Memory B cell (primary cell): ENCODE results near the gene SYNGR4.
A peak's percentile ranks its signal among the peaks of the same experiment; 100 is the strongest.

Experiments used
- ATAC-seq: fragments of 150-1000 bp; cut with Tn5 transposase; 2 replicates; pipeline ENCODE4 v1.10.0; 2021; ENCODE audit warnings: low read depth, mild to moderate bottlenecking, moderate library complexity
- DNase-seq, 2 donors: peaks; one replicate each; pipeline ENCODE4 v3.0.0; 2022; ENCODE audit warnings: low spot score in 2 of 2
- H3K27ac Mint-ChIP-seq: one replicate; pipeline ENCODE4 v1.8.0; 2022; ENCODE audit warnings: mild to moderate bottlenecking, moderate library complexity, mixed read lengths
- H3K27me3 Mint-ChIP-seq: one replicate; pipeline ENCODE4 v1.8.0; 2022; ENCODE audit warnings: mixed read lengths
- H3K36me3 Mint-ChIP-seq: one replicate; pipeline ENCODE4 v1.8.0; 2022; ENCODE audit warnings: mild to moderate bottlenecking, mixed read lengths
- H3K4me1 Mint-ChIP-seq: one replicate; pipeline ENCODE4 v1.8.0; 2022; ENCODE audit warnings: mixed read lengths
- H3K4me3 Mint-ChIP-seq: one replicate; pipeline ENCODE4 v1.8.0; 2022; ENCODE audit warnings: mild to moderate bottlenecking, moderate library complexity, mixed read lengths
- H3K9me3 Mint-ChIP-seq: one replicate; pipeline ENCODE4 v1.8.0; 2022; ENCODE audit warnings: mixed read lengths

SYNGR4 gene

DNA sequence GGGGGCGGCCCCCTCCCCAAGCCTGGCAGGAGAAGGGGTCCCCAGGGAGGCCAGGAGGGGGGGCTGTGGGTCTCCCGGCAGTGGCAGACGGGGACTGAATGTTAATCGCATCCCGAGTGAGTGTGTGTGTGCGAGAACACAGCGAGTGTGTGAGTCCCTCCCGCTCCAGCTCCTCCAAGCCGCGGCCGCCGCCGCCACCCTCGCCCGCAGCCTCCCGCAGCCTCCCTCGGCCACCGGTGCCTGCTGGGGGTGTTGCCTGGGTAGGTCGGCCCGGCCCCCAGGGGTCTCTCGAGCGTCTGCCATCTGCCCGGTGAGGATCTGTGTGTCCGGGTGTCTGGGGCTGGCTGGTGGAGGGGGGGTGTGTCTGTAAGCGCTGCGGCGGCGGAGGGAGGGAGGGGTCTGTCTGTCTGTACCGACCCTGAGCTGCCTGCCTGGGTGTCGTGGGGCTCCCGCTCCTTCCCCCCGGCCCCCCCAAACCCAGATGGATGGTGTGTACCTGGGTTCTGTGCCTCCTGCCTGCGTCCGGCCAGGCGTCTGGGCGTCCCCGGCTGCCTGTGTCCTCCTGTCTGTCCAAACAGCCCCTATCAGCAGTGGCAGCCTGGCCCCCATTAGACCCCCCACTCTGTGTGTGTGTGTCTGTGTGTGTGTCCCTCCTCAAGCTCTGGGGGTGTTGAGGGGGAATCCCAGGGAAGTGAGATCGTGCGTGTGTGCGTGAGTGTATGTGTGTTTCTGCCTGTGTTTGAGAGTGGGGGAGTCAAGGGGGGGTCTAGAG lies 29.6 kb downstream of the SYNGR4 start, which contains the start of gene GRIN2D:
Gene GRIN2D (plus strand): TSS at position 110 of the 772 bp plus-strand sequence. CDS start 4,725 bp downstream, outside the sequence.
- Mint-ChIP-seq H3K36me3 (peaks cover 9% of the 10 kb centered on the region), H3K9me3 (no peaks in the 10 kb centered on the region), H3K4me3 (peak within 1 kb of the TSS; percentile 99), H3K27me3 (peaks cover 32% of the 10 kb centered on the region), H3K27ac (peak within 1 kb of the TSS; percentile 22), H3K4me1 (peaks cover 48% of the 10 kb centered on the region)
- DNase-seq, result peak in 1 of 2 donors; percentile 44
- no peak for ATAC-seq

DNA sequence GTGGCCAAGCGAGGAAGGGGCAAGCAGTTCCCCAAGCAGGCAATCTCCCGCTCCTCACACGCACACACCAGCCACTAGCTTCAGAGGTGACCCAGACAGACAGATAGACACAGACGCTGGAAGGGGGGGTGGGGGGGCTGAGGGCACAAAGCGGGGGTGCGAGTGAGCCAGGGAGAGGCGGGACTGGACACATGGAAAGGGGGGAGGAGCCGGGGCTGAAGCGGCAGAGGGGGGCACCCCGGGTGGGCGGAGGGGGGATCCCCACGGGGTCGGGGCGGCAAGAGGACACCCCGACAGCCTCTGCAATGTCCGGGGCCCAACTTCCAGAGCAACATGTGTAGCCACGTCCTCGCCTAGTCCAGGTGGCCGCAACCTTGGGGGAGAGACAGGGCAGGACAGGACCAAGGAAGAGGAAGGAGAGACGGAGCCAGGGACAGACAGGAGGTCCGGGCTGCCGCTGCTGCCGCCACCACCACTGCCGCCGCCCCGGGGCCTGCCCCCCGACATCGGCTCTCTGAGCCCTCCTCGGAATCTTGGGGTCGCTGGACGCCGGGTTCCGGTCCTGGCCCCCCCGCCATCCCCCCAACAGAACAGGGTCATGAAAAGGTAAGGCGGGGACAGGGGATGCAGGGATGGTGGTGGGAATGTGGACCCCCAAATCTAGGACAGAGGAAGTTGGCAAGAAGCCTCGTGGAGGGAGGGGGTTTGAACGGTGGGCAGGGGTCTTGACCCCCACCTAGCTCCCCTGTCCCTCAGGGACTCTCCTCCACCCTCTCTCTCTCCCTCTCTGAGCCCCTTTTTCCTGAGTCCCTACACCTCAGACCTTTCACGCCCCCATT lies 30.4 kb downstream of the SYNGR4 start:
- Mint-ChIP-seq H3K9me3 (peaks cover 2% of the 10 kb centered on the region), H3K4me3 (peak overlapping the region; percentile 62), H3K27me3 (peaks cover 32% of the 10 kb centered on the region), H3K36me3 (peaks cover 8% of the 10 kb centered on the region), H3K27ac (peak overlapping the region; percentile 22), H3K4me1 (peaks cover 53% of the 10 kb centered on the region)
- no peak for ATAC-seq
- no peak for DNase-seq

DNA sequence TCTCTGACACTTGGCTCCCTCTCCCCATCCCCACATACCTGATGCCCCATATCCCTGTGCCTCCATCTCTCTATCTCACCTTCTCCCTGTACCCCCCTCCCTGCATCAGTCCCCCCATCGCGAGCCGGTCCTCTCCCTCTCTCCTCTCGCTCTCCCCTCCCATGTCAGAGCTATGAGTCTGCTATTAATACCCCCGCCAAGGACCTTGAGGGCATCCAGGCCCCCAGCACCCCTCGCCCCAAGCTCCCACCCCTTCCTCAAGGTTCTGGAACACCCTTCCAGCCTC lies 30.9 kb downstream of the SYNGR4 start:
- Mint-ChIP-seq H3K4me1 (peaks cover 56% of the 10 kb centered on the region), H3K4me3 (peak overlapping the region; percentile 30), H3K9me3 (peaks cover 3% of the 10 kb centered on the region), H3K27ac (no peak overlapping the region), H3K27me3 (peaks cover 32% of the 10 kb centered on the region), H3K36me3 (peaks cover 8% of the 10 kb centered on the region)
- ATAC-seq, result no peak
- no peak for DNase-seq

DNA sequence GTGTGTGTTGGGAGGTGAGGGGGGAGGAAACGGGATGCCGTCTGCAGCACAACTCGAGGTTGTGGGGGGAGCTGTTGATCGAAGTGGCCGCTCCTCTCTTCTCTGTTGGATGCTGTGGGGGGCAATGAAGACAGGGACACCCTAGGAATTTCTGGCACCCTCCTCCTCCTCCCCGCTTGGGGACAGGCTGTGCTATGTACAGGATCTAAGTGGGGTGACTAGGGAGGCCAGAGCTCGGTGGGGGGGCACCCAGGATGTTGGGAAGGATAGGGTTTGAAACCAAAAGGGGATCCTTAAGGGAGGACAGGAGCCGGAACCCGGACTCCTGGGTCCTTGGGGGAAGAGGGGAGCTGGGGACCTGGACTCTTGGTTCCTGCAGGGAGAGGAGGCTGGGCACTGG lies 31.3 kb downstream of the SYNGR4 start:
- H3K36me3 Mint-ChIP-seq, result peaks cover 8% of the 10 kb centered on the region
- H3K27me3 Mint-ChIP-seq, result peaks cover 32% of the 10 kb centered on the region
- peak overlapping the region; percentile 30 for H3K4me3 Mint-ChIP-seq
- no peak for DNase-seq
- H3K4me1 Mint-ChIP-seq, result peaks cover 54% of the 10 kb centered on the region
- peaks cover 3% of the 10 kb centered on the region for H3K9me3 Mint-ChIP-seq
- ATAC-seq, result no peak
- H3K27ac Mint-ChIP-seq, result no peak overlapping the region

DNA sequence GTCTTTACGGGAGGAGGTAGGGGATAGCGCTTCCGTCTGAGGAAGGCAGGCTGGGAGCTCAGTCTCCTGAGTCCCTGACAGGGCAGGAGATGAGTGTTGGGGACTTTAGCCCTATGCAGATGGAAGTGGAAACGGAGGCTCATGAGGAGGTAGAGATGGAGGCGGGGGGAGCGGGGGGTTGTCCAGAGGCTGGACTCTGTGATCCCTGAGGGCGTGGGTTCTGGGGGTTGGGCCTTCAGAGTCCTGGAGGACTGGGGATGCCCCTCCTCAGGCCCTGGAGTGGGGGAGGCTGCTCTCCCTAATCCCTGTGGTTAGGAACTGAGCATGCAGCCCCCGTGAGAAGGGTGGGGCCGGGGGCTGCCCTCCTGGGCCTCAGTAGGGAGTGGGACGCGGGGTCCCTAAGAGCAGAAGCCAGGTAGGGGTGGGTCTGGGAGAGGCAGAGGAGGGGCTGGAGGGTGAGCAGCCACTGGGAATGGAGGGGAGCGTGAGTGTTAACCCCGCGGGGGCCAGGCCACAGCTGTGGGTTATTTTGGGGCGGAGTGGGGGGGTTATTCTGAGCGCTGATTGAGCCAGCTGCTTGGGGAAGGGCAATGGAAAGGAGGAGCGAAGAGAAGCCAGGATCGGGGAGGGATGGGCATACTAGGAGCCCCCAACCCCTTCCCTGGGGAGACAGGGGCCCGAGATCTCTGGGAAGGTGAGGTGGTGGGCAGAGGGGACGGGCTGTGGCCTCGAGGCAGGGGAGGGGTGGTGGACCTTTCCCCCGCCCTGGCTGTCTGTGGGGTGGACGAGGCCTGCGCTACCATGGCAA lies 32.1 kb downstream of the SYNGR4 start:
- Mint-ChIP-seq H3K9me3 (peaks cover 3% of the 10 kb centered on the region), H3K4me1 (peaks cover 51% of the 10 kb centered on the region), H3K36me3 (peaks cover 8% of the 10 kb centered on the region), H3K27ac (no peak overlapping the region), H3K4me3 (no peak overlapping the region), H3K27me3 (peaks cover 32% of the 10 kb centered on the region)
- ATAC-seq, result no peak
- no peak for DNase-seq

DNA sequence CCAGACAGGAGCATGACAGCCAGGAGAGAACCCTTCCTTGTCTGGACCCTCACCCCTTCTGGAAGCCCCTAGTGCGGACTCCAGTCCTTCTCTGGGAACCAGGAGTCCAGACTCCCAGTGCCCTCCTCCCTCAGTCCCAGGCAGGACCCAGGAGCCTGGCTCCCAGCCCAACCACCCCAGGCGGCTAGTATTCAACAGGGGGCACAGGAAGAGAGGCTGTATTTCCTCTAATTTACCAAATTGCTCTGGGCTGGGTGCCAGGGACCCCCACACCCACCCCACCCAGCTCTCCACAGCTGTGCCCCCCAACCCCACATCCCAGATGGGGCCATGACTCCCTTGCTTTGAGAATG lies 32.6 kb downstream of the SYNGR4 start:
- ATAC-seq, result no peak
- peaks cover 8% of the 10 kb centered on the region for H3K36me3 Mint-ChIP-seq
- peaks cover 32% of the 10 kb centered on the region for H3K27me3 Mint-ChIP-seq
- no peak overlapping the region for H3K27ac Mint-ChIP-seq
- H3K9me3 Mint-ChIP-seq, result peaks cover 3% of the 10 kb centered on the region
- H3K4me3 Mint-ChIP-seq, result no peak overlapping the region
- DNase-seq, result no peak
- peaks cover 48% of the 10 kb centered on the region for H3K4me1 Mint-ChIP-seq

DNA sequence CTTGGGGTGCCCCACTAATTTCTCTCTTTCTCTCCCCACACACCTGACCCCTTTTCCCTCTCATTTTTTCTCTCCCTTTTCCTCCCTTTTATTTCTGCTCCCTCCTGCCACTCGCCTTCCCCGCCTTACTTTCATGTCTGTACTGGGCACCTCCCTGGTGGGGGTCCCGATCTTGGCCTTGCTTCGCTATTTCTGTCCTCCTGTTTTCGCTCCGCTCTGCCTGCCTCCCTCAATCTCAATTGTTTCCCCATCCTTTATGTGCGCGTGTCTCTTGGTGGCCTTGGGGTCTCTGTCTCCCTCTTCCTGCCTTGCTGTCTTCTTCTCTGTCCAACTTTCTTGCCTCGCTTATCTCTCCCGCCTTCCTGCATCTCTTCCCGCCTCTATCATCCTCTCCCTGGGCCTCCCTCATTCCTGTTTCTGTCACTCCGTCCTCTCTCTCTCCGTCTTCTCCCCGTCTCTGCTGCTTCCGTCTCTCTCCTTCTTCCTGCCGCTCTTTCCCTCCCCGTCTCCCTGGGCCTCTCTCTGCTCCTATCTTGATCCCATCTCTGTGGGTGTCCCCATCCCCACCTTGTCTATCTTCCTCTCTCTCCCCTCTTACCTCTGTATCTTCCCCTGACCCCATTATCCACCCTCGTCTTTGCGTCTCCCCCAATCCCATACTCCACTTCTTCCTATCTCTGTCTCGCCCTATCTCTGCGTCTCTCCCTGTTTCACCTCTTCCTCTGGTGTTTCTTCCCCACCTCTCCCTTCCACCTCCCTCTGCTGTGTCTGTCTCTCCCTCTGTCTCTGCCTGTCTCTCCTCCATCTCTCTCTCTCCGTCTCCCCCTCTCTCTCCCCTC lies 33.3 kb downstream of the SYNGR4 start:
- DNase-seq (no peak), ATAC-seq (no peak)
- Mint-ChIP-seq H3K4me1 (peaks cover 45% of the 10 kb centered on the region), H3K9me3 (peaks cover 3% of the 10 kb centered on the region), H3K36me3 (peaks cover 8% of the 10 kb centered on the region), H3K27ac (peak overlapping the region; percentile 64), H3K4me3 (peak overlapping the region; percentile 87), H3K27me3 (peaks cover 32% of the 10 kb centered on the region)

DNA sequence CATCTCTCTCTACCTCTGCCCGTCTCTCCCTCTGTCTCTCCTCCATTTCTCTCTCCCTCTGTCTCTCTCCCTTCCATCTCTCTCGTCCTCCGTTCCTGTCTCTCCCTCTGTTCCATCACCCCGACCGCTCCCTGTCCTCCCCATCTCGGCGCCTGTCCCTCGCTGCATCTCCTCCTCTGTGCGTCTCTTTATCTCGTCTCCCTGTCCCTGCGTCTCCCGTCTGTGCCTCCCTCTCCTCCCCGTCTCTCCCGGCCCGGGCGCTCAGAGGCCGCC lies 33.9 kb downstream of the SYNGR4 start:
- peak overlapping the region; percentile 87 for H3K4me3 Mint-ChIP-seq
- peaks cover 41% of the 10 kb centered on the region for H3K4me1 Mint-ChIP-seq
- no peak for DNase-seq
- peaks cover 3% of the 10 kb centered on the region for H3K9me3 Mint-ChIP-seq
- H3K27ac Mint-ChIP-seq, result peak overlapping the region; percentile 64
- peaks cover 30% of the 10 kb centered on the region for H3K27me3 Mint-ChIP-seq
- no peak for ATAC-seq
- H3K36me3 Mint-ChIP-seq, result peaks cover 8% of the 10 kb centered on the region

DNA sequence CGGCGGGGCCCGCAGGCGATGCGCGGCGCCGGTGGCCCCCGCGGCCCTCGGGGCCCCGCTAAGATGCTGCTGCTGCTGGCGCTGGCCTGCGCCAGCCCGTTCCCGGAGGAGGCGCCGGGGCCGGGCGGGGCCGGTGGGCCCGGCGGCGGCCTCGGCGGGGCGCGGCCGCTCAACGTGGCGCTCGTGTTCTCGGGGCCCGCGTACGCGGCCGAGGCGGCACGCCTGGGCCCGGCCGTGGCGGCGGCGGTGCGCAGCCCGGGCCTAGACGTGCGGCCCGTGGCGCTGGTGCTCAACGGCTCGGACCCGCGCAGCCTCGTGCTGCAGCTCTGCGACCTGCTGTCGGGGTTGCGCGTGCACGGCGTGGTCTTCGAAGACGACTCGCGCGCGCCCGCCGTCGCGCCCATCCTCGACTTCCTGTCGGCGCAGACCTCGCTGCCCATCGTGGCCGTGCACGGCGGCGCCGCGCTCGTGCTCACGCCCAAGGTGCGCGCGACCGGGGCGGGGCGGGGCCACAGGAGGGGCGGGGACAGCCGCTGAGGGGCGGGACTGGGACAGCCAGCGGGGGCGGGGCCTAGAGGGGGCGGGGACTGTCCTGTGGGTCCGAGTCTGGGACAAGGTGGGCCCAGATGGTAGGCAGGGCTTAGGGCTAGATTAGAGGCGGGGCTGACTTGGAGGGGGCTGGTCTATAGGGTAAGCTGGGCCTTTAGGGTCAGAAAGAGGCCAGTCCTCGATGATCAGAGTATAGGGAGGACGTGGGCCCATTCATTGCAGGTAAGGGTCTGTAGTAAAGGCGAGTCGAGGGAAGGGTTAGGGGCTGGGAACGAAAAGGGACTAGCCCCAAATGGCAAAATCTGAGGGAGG lies 34.4 kb downstream of the SYNGR4 start:
- Mint-ChIP-seq H3K27ac (peak overlapping the region; percentile 64), H3K4me1 (peaks cover 44% of the 10 kb centered on the region), H3K27me3 (peaks cover 30% of the 10 kb centered on the region), H3K9me3 (peaks cover 3% of the 10 kb centered on the region), H3K4me3 (peak overlapping the region; percentile 87), H3K36me3 (peaks cover 8% of the 10 kb centered on the region)
- DNase-seq (peak; percentile 78 to 85), ATAC-seq (peak; percentile 76)

DNA sequence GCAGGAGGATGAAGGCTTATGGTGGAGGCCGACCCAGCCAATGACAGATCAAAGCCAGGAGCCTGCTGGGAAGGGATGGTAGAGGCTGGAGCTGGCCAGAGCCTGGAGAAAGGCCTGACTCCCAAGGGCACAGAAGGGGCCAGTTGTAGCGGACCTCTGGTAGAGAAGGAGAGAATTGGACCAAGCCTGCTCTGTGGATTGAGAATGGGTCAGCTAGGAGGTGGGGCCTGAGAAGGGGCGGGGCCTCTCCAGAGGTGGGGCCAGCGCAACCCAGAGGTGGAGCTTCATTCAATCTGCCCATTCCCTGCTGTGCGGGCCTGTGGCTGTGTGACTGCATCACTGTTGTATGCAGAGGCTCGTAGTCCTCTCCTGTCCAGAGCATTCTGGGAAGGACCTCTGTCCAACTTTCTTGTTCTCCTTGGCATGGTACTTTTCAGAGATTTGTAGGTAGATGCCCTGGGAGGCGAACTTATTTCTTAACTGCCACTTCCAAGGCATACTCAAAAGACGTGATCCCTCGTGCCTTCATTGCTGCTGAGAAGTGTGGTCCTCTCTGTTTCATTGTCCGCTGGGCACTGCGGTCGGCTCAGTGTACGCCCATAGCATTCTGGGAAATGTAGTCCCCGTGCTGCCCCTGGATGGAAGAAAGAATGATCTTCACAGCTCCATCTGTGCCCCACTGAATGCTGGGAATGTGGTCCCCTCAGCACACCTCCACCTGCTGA lies 36.0 kb downstream of the SYNGR4 start:
- DNase-seq (no peak), ATAC-seq (peak; percentile 20)
- Mint-ChIP-seq H3K27ac (no peak overlapping the region), H3K4me3 (peak overlapping the region; percentile 9), H3K36me3 (peaks cover 8% of the 10 kb centered on the region), H3K4me1 (peaks cover 35% of the 10 kb centered on the region), H3K27me3 (peaks cover 22% of the 10 kb centered on the region), H3K9me3 (peaks cover 3% of the 10 kb centered on the region)

DNA sequence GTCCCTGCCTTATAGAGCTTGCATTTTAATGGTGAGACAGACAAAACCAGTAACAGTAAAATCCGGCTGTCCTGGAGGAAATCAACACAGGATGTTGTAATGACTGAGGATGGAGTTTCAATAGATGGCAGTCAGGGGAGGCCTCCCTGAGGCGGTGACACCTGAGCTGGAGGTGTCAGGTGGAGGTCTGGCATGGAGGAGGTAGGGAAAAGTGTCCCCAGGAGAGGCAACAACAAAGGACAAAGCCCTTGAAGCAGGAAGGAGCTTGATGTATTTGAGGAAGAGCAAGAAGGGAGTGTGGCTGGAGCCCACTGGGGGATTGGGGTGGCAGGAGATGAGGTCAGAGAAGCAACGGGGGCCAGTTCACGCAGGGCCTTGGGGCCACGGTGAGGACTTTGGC lies 37.1 kb downstream of the SYNGR4 start:
- peaks cover 26% of the 10 kb centered on the region for H3K4me1 Mint-ChIP-seq
- no peak overlapping the region for H3K4me3 Mint-ChIP-seq
- peaks cover 3% of the 10 kb centered on the region for H3K9me3 Mint-ChIP-seq
- ATAC-seq (no peak), DNase-seq (no peak)
- peak overlapping the region; percentile 9 for H3K27ac Mint-ChIP-seq
- peaks cover 9% of the 10 kb centered on the region for H3K36me3 Mint-ChIP-seq
- peaks cover 16% of the 10 kb centered on the region for H3K27me3 Mint-ChIP-seq

DNA sequence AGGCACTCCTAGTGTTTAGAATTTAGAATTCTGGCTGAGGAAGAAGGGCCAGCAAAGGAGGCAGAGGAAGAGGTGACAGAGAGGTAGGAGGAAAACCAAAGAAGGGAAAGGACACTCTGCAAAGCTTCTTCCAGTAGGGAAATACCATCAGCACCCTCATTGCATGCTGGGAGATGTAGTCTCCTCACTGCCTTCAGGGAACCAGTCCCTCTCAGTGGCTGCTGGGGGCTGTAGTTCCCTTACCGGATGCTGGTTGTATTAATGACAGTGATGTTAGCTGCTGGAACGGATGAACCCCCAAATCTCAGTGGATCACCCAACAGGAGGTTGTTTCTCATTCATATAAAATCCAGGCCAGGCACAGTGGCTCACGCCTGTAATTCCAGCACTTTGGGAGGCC lies 39.4 kb downstream of the SYNGR4 start:
- ATAC-seq (peak; percentile 71), DNase-seq (no peak)
- no peak overlapping the region for H3K27ac Mint-ChIP-seq
- H3K27me3 Mint-ChIP-seq, result peaks cover 15% of the 10 kb centered on the region
- peaks cover 4% of the 10 kb centered on the region for H3K36me3 Mint-ChIP-seq
- no peak overlapping the region for H3K4me3 Mint-ChIP-seq
- peaks cover 4% of the 10 kb centered on the region for H3K9me3 Mint-ChIP-seq
- peaks cover 14% of the 10 kb centered on the region for H3K4me1 Mint-ChIP-seq
